ENCODE results near the gene SPTBN1.

- TF ChIP-seq ZFP30 (CRISPR knock-in tag; IDR thresholded peaks at IDR 0.05) (no peak), CREB5 (CRISPR knock-in tag; IDR thresholded peaks at IDR 0.05; ENCODE audit: low read depth) (no peak), TOX (CRISPR knock-in tag; IDR thresholded peaks at IDR 0.05; ENCODE audit: borderline replicate concordance) (no peak), POU6F1 (CRISPR knock-in tag; IDR thresholded peaks at IDR 0.05; ENCODE audit: borderline replicate concordance, low read depth) (no peak), OSR1 (CRISPR knock-in tag; IDR thresholded peaks at IDR 0.05) (no peak), CSDC2 (CRISPR knock-in tag; IDR thresholded peaks at IDR 0.05) (no peak), TSHZ2 (CRISPR knock-in tag; IDR thresholded peaks at IDR 0.05) (no peak), ESRRG (CRISPR knock-in tag; IDR thresholded peaks at IDR 0.05) (no peak), ZFP3 (CRISPR knock-in tag; IDR thresholded peaks at IDR 0.05) (no peak)
These were observed 115.0 kb downstream of the SPTBN1 start for GRCh38 chr2:54570925-54571694.
